Activated CD4-positive, alpha-beta T cell treated with anti-CD3 and anti-CD28 coated beads, Interleukin-2, amount 50 U/mL, for 24 hours (primary cell): Measurements from ENCODE around the gene PSMF1.

Experiments
- DNase-seq, 2 donors: peaks; one replicate each; pipeline ENCODE4 v3.0.0-alpha.2; 2020; ENCODE audit warnings: low read depth in 1 of 2, low spot score in 1 of 2

Gene PSMF1

DNA sequence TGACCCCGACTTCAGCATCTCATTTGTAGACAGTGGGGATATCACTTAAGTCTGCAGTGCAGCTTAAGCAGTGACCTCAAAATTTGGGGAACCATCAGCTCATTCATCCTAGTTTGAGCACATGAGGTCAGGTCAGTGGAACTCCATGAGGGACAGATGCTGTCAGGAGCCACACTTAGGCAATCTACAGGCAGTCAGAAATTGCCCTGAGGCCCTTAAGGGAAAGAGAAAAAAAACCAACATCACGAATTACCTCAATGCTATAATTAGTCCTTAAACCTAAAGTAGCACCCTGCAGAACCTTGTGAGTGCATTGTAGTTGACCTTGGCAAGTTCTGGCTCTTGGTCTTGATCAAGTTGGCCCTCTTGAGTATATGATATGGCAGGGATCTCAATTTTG is 45.3 kb downstream of the PSMF1 start:
- no peak for DNase-seq

DNA sequence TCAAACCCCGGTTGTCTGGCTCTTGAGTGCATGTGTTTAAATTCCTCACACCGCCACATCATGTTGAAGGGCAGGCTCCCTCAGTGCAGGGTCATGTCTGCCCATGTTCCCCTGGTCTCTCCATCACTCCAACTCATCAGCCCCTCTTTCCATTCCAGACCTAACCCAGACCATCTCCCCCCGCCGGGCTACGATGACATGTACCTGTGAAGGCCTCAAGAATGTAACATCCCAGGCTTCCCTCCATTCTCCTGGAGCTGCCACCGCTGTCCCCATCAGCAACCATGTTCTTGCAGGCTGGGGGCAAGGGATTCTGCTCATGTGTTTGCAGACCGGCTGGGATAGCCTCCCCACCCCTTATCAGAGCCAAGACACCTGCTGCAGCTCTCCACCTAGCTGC is 46.5 kb downstream of the PSMF1 start:
- no peak for DNase-seq

DNA sequence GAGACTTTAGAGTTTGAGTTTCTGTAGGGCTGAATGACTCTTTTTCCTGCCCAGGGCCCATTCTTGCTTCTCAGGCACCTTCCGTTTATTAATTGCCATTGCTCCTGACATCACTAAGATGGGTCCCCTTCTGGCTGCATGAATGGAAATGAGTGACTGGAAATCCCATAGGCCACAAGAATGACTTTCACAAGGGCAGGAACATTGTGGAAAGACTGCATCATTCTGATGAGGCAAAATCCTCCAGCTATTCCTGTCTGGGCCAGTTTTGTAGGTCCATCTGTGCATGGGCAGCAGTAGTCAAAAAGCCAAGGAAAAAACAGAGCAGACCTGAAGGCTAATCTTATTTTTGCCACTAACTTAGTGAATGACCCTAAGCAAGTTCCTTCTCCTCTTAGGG is 47.1 kb downstream of the PSMF1 start:
- no peak for DNase-seq

DNA sequence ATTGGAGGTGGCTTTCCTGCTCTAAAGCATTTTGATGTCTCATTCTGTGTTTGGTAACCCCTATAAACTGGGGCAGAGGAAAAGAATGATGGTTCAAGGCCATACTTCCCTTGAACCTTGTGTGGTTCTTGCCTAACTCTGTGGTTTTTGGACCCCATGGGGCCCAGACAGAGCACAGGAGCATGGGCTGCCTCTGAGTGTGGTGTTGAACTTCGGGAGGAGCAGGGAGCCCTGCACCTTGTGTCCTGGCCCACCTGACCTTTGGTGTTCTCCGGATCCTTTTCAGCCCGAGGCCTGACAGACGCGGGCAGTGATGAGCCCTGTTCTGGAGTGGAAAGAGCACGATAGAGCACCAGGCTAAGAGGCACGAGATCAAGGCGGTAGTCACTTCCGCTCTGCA is 47.5 kb downstream of the PSMF1 start:
- DNase-seq: no peak

DNA sequence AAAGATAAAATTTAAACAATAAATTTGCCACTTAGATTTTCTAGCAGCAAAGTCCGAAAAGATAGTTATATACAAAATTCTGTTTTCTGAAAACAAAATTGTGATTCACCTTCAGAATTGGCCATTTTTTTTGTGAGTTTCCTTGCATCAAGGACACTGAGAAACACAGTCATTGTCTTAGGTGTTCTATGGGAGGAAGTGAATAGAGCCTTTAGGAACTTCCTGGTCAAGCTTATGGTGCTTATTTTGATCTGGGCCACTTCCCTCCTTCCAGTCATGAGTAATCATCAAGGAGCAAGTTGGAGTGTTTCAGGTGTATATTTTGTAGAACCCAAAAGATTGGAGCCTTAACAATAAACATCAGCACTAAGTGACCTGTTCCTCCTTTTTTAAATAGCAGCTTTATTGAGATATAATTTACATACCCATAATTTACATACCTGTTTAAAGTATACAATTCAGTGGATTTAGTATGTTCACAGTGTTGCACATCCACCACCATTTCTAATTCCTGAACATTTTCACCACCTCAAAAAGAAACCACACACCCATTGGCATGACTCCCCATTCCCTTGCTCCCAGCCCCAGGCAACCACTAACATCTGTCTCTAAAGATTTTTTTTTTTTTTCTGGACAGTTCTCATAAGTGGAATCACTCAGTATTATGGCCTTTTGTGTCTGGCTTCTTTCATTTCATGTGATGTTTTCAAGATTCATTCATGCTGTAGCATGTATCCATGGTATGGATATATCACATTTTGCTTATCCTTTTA is 48.7 kb downstream of the PSMF1 start:
- no peak for DNase-seq

DNA sequence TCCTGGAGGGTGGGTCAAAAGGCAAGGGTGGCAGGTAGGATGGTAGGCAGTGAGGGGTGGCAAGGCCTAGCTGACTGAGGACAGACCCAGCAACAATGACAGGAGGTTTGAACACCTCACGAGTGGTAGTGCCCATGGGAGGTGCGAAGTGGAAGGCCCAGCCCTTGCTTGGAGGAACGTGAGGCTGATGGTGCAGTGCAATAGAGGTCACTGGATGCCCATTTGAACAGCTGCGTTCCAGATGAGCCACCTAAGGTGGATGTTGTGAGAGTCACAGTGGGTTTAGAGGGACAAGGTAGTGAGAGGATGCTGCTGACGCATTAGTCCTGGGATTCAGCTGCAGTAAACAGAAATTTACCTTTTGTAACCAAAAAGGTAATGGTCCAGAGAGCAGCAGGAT is 50.8 kb downstream of the PSMF1 start:
- DNase-seq: no peak

DNA sequence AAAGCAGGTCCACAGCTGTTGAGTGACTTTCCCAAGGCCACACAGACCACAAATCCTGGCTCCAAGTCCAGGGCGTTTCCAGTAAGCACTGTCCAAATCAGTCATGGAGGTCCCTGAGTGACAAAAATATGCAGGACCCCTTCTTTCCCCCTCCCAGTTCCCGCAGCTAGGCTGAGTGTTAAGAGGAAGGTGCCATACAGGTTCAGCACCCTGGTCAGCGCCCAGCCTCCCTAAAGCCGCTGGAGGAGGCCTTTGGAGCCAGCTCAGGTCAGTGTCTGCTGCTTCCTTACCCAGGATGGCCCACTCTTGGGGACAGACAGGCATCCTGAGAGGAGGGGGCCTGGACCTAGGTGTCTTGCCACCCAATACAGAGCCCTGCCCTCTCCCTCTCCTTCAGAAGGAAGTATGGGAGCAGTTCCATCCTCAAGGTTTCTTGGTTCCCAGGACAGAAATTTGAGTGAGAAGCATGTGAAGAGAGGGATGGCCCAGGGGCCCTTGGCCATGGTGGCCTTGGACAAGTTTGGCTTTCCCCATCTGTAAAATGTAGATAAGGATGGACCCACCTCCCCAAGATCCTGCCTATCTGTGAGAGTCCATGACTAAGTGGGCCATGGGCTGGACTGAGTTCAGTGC is 53.2 kb downstream of the PSMF1 start:
- DNase-seq: no peak

DNA sequence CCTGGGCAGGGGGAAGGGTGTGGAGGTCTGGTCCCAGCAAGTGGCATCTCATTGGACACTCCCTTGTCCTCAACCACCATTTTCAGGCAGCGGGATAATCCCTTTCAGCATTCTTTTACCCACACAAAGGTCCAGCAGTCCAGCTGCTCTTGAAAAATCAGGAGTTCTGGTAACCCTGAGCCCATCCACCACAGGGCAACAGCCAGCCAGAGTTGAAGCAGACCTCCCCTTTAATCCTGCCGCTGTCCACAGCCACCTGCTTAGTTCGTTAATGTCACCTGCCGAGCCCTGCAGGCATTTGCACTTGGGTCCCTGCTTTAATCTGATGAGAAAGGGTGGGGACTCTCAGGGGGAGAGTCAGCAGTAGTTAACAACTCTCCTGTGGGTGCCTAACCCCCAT is 55.3 kb downstream of the PSMF1 start:
- DNase-seq: no peak

DNA sequence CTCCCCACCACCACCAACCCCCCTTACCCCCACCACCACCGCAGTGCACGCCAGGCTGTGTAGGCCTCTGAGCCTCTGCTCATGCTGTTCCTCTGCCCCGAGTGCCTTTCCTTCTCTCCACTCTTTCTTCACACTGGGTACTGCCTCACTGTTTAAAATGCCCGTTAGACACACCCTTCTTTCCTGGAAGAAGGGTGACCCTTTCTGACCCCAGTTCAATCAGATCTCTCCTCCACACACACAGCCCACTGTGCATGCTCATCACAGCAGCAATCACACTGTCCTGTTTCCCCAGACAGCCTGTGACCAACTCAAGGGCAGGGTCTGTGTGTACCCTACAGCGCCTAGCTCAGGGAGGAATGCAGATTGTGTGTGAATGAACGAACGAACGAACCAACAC is 56.4 kb downstream of the PSMF1 start:
- no peak for DNase-seq

DNA sequence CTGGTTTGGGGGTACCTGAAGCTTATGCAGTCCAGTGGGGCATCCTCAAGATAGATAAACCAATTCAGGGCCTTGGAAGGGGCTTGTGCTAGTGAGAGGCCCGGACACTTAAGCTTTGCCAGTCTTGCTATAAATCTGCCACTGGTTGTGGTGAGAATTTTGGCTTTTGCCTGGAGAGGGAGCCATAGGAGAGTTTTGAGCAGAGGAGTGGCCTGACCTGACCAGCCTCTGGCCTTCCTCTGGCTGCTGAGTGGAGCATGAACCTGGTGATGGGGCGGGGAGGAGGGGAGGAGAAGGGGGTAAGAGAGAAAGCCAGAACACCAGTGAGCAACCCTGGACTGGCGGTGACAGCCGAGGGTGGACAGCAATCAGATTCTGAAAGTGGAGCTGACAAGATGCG is 59.3 kb downstream of the PSMF1 start:
- DNase-seq: no peak

DNA sequence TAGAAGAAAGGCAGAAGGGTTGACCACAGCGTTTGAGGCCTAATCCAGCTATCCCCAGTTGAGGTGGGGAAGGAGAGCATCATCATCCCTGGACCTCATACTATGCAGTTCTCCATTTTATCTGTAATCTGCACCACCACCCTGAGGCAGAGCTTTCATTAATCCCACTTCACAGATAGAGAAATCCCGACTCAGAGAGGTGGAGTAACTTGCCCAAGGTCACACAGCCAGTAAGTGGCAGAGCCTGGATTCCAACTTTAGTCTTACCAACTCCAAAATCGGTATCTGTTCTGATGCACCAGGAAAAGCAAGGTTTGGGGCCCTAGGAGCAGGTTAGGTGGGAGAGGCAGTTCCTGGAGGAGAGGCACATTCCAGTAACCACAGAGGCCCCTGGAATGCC is 59.7 kb downstream of the PSMF1 start:
- DNase-seq: no peak

DNA sequence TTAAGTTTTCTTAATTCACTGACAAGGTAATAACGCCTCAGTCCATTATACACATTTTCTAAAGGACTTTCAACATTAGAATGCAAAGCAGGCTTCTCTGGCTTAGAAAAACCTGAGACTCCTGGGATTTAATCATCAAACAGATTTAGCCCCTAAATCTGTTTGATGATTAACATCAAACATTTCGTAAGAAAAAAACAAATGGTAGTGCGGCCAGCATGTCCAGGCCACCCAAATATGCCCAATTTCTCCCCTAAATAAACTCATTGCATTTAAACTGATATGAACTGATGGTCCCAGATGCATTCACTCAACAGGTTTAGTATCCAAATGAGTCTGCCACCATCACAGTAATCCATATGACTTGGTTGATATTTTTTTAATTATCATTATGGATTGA is 60.2 kb downstream of the PSMF1 start:
- DNase-seq: no peak

DNA sequence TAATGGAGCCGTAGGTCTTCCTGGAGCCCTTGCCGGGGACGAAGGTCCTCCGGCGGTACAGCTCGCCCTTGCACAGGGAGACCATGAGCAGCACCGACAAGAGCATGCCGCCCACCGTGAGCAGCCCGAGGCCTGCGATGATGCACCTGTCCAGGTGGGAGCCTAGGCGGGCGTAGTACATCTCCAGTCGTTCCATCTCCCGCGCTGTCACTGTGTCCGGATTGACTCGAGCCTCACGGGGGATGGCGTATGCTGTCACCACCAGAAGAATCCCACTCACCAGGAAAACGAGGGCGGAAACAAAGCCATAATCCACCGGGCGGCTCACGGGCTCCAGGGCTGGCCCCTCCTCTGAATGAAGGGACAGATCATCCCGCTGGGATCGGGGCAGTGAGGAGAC is 62.5 kb downstream of the PSMF1 start:
- no peak for DNase-seq

DNA sequence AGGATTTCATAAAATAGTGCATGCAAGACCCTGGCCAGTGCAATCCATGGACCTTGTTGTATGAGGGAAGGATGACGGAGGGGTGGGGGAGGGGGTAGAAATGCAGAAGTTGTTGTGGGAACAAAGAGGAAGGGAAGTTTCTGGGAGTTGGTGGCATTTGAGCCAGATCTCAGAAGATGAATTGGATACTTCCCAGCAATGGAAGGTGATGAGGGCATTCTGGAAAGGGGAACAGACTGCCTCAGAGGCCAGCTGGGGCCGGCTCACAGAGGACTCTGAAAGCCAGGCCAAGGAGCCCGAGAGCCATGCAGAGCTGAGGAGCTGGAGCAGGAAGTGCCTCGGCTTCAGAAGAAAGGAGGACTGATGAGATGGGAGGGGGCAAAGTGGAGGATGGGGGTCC is 63.7 kb downstream of the PSMF1 start:
- no peak for DNase-seq

DNA sequence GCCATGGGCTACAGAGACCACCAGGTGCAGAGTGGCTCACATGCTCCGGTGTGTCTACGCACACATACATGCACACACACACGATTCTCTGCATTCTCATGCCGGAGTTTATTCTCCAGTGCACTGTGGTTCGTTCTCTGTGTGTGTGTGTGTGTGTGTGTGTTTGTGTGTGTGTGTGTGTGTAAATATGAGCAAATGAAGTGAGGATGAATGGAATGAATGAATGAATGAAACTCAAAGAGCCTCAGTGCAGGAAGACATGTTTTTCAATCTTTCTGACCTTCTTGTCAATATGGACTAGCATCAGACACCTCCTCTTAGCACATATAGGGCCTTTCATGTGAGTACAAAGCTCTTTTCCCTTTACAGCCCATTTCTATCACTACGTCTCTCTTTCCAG is 64.8 kb downstream of the PSMF1 start:
- no peak for DNase-seq

DNA sequence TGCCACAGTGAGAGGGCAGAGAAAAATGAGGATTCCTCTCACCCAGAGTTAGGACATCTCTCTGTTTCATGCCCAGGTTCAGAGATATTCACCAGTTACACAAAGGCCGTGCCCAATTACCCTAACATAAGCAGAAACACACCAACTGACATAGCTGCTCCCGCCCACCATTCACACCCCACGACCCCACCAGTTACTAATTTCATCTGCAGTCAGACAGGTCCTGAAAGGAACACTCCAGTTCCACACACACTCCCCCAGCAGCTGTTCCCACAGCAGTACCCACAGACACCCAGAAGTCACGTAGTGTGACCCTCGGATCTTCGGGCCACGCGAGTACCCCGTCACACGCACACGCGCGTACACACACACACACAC is 65.8 kb downstream of the PSMF1 start:
- no peak for DNase-seq

DNA sequence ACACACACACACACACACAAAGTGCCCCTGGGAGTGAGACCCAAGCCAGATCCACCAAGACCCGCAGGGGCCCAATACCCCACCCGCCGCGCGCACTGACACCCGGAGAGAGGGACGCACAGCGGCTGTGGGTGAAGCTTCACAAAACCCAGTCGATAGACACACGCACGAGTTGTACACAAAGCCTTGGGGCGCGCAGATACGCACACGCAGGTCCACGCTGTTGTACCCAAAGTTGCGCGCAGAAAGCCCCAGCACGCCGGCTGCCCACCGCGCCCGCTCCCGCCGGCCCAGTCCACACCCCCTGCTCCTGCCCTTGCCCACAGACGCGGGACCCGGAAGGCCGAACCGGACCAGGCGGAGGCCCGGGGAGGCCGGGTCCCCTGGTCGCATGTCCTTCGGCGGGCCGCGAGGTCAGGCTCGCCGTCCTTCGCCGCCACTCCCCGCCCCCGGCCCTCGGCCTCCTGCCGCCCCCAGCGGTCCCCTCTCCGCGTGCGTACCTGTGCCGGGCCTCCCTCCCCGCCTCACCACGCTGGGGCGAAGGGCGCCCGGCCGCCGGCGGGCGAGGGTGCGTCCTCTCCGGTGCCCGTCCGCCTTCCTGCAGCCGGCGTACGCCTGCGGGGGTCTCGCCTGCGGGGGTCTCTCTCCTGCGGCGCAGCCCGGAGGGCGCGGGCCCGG is 66.4 kb downstream of the PSMF1 start, which contains the start of gene TMEM74B:
Gene TMEM74B (minus strand): TSS at position 344 of the 678 bp plus-strand sequence. CDS start 1,180 bp downstream, outside the sequence.
- no peak for DNase-seq

DNA sequence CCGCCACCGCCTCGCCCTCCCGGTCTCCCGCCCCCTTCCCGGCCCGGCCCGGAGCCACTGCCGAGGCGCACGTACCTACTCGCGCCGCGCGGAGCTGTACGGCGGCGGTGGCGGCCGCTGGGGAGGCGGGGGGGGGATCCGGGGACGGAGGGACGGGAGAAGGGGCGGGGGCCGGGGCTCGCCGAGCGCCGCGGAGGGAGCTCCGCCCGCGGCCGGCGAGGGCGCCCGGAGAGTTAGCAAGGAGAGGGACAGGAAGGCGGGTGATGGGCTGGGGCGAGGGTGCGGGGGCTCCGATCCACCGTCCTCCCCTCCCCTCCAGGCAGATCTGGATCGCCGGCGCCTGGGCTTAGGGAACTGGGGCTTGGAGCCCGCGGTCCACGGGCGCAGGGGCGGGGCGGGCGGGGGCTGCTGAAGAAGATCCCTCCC is 66.9 kb downstream of the PSMF1 start:
- DNase-seq: no peak

DNA sequence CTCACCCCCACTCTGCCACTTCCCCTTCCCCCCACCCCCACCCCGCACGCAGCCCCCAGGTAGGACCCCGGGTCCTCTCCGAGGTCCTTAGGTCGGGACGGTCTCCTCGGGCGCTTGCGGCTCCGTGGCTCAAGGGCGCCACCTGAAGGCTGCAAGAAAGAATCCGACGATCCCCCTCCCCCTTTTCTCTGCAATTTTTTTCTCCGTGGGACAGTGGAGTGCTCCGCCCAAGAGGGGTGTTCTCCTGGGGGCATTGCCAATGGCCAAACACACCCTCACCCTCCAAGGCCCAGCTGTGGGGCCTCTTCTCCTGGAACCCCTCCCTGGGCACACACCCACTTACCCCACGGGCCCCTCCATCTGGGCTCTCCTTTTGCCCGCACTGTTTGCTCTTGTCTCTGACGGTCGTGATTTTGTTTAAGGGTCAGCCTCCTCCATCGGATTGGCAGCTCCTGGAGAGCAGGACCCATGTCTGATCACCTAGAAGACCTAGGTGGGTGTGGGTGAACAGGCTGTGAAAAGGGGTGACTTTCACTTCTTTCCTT is 67.5 kb downstream of the PSMF1 start:
- DNase-seq: peak in 1 of 2 donors; percentile 15

DNA sequence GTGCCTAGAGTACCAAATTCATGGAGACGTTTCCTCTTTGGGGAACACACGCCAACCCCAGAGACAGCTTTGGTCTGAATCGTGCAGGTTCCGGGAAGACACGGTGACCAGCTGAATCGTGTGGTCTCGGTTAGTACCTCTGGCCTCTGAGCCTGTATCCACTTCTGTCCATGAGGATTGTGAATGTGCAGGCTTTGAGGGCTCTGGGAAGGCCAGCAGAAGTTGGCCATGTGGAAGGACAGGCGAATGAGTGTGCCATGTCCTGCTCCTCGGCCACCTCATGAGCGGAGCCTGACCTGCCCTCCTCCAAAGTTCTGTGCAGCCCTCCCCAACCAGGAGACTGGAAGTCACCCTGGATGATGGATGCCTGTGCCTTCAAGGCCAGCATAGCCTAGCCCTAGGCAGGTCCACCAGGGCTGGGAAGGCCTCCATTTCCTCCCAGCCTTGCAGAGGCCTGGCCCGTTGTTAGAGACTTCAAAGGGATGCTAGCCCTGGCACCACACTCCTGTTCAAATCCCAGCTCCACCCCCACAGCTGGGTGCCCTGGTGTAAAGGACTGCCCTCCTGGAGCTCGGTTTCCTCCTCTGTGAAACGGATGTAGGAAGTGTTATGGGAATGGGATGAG is 68.1 kb downstream of the PSMF1 start:
- no peak for DNase-seq

DNA sequence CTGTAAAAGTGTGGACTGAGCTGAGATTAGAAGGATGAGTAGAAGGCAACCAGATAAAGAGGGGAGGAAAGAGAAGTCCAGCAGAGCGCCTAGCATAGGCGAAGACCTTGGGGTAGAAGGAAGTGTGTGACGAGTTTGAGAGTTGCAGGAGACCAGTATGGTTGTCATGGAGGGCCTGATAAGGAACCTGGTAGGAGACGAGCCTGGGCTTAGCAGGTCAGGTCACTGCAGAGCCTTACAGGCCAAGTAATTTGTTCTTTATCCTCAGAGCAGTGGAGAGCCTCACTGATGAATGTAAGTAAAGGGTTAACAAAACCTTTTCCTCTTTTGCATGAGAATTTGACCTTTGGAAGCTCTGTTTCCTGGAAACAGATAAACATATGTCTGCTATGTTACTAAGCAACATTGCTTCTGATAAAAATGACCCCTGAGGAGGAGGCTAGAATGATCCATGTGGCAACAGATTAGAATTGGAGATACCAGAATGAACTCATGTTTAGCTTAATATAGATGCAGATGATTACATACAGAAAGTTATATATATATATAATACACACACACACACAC is 69.3 kb downstream of the PSMF1 start:
- DNase-seq: no peak
